Ecto neural progenitor cell (in vitro differentiated cells): Measurements from ENCODE around the gene MYMX.
"Not testable (repeated sequence)": the region's sequence is repeated elsewhere in the genome, so short reads cannot be mapped to it uniquely, and the experiment has no call there.

Experiments used
- DNase-seq: peaks from one replicate; pipeline ENCODE4 v3.0.0-alpha.2; 2018; ENCODE audit warnings: low spot score

Gene MYMX

DNA sequence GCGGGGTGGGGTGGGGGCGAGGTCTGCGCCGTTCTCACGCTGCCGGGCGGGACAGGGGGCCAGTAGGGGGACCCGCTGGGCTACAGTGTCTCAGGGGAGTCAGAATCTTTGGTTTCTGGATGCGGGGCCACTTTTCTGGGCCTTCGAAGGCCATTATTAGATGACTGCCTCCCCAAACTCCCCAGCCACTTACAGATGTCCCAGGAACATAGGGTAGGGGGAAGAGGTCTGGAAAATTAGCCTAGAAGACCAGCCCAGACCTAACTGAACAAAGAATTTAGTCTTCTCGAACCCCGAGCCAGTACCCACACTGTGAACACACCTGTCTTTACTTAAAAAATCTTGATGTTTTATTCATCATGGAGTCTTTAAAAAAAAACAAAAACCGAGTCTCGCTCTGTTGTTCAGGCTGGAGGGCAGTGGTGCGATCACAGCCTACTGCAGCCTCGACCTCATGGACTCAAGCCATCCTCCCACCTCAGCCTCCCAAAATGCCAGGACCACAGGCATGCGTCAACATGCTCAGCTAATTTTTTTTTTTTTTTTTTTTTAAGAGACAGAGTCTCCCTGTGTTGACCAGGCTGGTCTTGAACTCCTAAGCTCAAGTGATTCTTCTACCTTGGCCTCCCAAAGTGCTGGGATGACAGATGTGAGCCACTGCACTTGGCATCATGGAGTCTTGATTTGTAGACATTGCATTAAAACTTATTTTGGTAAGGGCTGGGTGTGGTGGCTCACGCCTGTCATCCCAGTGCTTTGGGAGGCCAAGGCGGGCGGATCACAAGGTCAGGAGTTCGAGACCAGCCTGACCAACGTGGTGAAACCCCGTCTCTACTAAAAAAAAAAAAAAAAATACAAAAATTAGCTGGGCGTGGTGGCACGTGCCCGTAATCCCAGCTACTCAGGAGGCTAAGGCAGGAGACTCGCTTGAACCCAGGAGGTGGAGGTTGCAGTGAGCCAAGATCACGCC lies 3.4 kb downstream of the MYMX start:
- no peak for DNase-seq

DNA sequence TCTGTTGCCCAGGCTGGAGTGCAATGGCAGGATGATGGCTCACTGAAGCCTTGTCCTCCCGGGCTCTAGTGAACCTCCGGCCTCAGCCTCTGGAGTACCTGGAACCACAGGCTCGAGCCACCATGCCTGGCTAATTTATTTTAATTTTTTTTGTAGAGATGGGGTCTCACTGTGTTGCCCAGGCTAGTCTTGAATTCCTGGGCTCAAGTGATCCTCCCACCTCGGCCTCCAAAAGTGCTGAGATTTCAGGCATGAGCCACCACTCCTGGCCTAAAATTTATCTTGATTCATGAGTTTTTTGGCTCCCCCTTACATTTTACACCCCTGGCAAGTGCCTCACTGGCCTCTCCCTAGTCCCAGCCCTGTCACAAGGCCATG lies 4.2 kb downstream of the MYMX start:
- no peak for DNase-seq

DNA sequence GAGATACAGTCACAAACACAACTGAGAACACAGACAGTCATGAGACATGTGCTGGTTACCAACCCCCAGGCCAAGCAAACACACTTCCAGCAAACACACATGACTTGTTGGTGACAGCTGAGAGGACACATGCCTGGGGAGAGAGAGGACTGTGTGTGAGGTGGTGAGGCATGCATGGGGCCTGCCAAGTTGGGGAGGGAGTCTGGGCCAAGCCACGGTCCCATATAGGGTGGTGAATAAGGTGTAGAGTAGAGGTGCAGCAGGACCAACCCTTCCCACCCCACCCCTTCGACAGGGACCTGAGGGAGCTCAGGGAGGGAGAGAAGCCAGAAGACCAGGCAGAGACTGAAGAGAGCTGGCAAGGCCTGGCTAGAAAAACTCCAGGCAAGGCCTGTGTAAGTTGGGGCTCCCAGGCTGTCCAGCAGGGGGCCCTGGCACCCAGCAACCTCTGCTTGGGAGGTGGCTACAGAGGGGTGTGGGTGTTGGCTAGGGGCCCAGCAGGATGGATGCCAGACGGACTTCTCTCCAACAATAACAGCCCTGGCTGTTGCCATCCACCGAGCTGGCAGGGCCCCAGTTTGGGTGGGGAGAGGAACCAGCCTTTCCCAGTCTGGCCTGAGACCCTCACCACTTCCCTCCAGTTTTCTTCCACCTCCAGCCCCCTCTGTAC lies 4.7 kb downstream of the MYMX start:
- DNase-seq, result peak; percentile 80

DNA sequence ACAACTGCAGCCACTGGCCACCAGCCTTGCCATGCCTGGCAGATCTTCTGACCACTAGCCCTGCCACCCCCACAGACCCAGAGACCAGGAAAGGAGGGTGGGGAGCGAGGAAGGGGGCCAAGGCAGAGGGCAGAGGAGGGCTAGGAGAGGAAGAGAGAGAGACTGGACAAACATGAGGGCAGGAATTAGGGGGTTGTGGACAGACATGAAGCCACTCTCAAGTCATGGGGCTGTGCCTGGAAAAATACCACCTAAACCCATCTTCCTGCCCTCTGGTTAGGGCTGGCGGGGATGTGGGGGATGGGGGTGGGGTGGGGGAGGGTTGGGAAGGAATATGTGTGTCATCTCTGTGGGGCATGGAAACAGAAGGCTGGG lies 5.2 kb downstream of the MYMX start:
- DNase-seq, result no peak

DNA sequence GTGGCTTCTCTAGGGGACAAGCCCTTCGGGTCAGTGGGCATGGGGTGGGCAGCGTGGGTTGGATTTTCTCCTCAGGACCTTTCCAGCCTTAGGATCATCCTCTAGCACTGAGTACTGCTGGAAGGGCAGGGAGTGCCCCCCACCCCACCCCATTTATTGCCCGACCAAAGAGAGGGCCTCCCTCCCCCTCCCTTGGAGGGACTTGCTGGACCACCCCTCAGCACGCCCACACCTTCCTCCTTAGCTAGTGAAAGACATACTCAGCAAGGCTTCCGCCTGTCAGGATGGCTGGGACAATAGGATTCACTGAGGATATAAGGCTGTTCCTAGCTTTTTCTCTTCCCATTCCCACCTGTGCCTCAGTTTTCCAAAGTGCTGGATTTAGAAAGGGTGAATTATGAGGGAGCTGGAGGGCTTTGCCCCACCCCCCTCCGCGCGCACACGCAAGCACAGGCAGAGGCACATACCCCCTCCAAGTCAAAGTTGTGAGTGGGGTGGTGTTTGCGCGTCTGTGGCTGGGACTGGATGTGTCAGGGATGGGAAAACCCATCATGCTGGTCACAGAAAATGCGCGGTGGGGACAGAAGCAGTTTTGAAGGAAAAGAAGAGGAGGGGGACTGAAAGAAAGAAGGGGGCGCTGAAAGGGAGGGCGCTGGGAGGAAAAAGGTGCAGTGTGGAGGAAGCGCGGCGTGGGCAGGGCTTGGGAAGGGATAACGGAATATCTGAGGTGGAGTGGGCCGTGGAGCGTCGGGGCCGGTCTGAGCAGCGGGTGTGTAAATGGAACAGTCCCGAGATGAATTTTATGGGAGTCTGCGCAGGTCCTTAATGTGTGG lies 6.0 kb downstream of the MYMX start:
- DNase-seq, result no peak

DNA sequence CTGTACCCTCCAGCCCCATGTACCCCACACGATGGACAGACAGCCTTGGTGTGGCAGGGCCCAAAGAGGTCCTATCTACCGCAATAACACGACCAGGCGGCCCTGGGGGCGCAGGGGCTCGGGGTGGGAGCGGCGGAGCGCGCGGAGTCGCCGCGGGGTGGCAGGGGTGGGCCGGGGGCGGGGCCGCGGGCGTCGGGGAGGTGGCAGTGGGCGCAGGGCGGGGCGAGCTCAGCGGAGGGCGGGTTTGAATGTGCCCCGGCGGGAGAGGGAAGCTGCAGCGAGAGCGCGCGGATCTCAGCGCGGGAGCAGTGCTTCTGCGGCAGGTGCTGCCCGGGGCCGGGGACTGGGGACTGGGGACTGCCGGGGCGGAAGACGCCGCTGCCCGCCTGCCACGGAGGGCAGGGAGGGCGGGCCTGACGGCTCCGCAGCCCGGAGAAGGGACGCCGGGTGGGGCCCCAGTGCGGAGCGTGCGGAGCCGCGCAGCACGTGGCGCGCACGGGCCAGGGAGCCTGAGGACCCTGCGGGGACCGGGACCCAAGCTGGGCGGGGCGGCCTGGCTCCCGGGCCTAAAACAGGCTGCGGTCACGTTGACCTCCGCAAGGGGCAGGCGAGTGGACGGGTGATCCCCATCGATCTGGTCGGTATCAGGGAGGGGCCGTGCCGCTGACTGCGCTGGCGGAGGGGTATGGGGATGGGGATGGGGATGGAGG lies 6.7 kb downstream of the MYMX start, which contains the start of gene SLC29A1:
SLC29A1 (plus strand) TSS at position 277 of the 710 bp plus-strand sequence. CDS start 3,719 bp downstream, outside the sequence.
- peak; percentile 89 for DNase-seq

DNA sequence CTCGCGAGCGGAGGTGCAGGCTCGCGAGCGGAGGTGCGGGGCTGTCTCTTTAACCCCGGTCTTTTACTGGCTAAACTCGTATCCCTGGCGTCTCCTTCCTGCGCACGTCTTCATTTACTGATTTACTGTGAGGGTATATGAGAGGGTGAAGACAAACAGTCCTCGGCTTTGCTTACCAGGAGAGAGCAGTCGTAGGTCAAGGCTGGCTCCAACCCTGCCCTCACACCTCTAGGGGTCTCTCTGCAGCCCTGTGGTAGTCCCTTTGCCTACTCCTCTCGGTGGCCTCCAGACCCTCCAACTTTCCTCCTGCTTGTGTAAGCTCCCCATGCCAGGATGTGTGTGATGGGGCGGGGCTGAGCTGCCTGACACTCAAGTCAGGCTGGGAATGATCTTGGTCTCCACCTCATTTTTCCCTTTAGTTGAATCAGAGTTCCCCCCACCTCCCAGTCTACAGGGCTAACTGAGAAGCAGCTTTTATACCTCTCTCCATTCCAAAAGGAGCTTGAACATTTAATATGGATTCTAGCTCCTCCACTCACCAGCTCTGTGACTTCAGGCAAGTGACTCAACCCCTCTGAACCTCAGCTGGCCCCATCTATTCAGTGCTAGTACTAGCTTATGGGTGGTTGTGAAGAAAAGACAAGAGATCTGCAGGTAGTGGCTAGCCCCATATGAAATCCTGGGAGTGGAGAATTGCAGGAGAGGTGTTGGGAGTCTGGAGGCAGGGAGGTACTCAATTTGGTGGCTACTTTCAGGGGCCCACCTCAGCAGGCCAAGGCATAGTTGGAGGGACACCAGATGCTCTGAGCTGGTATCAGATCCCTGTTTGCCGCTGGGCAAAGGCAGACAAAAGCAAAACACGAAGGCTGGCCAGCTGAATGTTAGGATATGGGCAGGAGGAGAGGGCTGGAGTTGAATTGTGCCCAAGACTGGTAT lies 7.6 kb downstream of the MYMX start:
- no peak for DNase-seq

DNA sequence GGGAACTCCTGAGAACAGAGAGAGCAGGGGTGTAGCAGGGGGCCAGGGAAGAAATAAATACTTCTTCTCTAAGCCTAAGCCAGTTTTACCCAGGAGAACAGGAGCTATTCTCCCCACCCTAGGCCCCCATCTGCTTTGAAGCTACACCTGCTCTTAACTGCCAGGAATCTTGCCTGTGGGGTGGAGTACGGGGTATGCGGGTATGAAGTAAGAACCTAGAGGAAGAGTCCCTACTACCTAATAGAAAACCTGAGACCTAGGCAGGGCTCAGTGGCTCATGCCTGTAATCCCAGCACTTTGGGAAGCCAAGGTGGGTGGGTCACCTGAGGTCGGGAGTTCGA lies 8.2 kb downstream of the MYMX start:
- DNase-seq, result no peak

DNA sequence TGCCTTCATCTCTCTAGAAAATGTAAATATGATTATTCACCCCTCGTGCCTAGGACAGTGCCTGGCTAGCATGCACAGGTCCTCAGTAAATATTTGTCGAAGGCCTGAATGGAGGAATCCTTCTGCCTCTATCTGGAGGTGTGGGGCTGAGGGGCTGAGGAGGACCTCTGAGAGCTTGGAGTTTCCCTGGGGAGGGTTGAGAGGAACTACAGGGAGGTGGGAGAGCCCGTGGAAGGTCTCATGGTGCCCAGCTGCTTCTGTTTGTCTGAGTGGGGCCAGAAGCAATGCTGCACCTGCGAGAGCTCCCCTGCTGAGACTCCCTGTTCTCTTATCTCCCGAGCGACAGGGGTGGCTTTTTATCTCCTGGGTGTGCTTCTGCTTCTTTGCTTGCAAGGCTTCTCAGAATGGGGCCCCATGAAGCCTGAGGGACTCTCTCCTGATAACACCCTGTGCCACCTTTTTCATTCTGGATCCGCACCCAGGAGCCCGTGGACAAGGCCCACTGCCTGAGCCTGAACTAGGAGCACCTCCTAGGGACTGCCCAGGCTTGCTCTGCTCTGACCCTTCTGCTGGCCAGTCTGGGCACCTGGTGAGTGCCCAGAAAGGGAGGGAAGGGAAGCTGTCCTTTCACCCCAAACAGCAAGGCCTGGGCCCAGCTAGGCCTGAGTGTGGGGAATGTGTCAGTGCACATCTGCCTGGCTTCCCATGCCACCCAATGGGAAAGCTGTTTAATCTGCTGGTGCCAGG lies 9.0 kb downstream of the MYMX start:
- DNase-seq, result no peak

DNA sequence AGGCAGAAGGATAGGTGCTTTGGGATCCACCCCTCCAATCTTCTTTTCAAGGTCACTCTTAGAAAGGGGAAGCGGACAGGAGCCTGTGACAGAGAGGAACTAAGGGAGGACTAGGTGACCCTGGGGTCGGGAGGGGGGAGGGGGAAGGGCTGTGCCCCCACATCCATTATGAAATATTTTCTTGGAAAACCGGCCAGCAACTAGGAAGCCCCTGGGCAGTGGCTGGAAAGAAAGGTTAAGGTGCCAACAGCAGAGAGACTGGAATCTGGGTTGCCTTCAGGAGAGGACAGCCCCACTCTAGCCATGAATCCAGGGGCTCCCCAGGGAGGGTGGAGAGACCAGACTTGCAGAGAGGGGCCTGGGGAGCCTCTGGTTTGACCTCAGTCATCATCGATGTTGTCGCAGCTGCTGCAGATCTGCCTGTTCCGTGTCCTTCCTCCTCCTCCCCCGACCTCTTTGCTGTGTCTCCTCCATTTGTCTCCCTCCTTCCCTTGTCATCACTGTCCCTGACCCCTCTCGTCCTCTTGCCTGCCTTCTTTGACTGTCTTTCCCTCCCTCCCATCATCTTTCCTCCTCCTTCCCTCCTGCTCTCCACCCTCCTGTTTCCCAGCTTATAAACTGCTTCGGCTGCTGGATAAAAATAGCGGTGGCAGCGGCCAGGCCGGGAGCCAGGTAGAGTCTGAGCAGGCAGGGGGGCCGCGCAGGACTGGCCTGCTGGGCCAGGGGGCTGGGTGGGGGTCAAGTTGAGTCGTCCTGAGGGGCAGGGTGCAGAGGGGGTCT lies 9.8 kb downstream of the MYMX start:
- DNase-seq, result no peak

DNA sequence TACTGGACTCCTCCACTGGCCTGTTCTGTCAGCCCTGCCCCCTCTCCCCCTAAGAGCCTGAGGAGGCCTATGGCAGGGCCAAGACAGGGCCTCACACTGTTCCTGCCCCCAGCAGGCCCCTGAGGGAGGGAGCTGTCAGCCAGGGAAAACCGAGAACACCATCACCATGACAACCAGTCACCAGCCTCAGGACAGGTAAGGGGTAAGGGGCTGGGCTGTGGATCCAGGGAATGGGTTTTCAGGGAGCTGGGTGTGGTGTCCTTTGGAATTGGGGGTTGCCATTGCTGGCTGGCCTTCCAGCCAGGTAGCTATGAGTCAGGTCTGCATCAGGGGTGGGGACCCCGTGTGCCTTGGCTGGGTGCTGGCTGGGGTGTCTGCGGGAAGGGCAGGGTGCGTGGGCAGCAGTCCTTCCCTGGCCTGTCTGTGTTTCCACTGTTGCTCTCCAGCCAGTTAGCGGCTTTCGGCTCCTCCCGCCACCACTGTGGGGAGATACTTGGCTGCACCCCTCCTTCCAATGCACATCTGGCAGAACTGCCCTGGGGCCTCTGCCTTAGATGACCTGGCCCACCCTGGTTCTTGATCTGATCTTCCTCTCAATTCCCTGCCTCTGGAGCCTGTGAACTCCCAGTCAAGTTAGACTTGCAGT lies 10.5 kb downstream of the MYMX start:
- no peak for DNase-seq

DNA sequence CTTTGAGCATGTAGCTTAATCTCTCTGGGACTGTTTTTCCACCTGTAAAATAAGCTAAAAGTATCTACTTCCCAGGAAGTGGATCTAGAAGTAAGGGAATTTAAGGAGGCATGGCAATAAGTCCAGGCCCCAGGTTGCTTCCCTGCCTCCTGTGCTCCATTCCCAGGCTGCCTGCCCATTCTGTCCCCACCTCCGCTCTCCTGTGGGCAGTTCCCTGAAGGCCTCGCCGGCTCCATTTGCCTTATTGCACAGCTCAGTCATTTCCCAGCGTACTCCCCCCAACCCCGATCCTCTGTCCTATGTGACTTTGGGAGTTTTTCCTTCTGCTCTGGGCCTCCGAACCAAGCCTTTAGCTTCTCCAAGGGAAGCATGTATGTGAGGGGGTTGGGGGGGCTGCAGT lies 11.3 kb downstream of the MYMX start:
- DNase-seq, result no peak

DNA sequence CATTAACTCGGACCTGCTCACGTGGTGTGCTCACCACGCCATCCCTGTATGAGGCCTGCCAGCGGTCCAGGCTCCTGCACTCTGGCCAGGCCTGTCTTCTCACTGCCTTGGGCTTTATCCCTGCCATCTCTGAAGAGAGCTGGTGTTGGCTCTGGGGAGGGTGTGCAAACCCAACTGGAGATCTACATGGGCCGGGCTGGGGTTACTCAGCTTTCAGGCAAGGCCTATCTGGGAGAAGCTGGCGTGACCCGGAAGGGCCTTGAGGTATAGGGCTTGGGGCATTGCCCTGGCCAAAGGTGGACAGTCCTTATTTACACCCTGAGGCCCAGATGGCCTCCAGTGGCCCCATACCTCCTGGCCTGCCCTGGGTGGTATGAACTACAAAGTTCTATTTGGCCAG lies 11.7 kb downstream of the MYMX start:
- DNase-seq, result no peak

DNA sequence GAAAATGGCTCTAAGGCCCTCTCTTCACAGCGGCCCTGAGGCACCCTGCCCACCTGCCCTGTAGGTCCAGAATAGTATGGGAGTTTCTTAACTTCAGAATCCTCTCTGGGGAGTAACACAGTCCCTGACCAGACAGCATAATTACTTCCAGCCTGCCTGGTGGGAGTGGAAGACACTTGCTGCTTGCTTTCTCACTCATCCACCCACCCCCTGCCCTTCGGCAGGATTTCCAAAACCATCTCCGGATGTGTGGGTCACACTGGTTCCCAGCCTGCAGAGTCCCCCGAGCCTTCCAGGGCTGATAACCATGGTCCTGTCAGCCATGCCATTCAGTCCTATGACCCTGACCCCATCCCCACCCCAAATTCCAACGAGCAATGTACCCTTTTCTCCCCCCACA lies 12.1 kb downstream of the MYMX start:
- no peak for DNase-seq

DNA sequence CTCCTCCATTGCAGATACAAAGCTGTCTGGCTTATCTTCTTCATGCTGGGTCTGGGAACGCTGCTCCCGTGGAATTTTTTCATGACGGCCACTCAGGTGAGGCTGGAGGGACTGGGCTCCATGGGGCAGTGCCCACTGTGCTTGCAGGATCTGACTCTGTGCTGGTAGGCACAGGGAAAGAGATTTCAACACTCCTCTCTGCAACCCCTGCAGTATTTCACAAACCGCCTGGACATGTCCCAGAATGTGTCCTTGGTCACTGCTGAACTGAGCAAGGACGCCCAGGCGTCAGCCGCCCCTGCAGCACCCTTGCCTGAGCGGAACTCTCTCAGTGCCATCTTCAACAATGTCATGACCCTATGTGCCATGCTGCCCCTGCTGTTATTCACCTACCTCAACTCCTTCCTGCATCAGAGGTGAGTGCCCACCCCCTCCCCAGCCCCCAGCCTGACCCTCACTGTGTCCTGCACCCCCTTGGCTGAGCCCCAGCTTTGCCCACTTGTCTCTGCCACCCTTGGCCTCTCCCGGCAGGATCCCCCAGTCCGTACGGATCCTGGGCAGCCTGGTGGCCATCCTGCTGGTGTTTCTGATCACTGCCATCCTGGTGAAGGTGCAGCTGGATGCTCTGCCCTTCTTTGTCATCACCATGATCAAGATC lies 12.8 kb downstream of the MYMX start:
- no peak for DNase-seq

DNA sequence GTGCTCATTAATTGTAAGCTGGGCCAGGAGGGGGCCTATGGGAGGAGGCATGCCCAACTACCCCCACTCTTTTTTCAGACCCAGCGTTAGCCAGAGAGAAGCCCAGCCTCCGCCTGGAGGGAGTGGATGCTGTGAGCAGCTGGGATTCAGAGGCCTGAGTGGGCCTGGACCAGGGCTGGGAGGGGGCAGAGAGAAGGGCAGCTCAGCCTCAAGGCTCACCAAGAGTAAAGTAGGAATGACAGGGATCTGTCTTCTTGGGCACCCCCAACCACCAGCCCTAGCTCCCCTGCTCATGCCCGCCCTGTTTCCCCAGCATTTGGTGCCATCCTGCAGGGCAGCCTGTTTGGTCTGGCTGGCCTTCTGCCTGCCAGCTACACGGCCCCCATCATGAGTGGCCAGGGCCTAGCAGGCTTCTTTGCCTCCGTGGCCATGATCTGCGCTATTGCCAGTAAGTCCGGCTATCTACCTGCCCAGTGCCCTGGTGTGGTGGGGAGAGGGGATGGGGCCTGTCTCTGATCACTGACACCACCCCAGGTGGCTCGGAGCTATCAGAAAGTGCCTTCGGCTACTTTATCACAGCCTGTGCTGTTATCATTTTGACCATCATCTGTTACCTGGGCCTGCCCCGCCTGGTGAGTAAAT lies 13.4 kb downstream of the MYMX start:
- no peak for DNase-seq

DNA sequence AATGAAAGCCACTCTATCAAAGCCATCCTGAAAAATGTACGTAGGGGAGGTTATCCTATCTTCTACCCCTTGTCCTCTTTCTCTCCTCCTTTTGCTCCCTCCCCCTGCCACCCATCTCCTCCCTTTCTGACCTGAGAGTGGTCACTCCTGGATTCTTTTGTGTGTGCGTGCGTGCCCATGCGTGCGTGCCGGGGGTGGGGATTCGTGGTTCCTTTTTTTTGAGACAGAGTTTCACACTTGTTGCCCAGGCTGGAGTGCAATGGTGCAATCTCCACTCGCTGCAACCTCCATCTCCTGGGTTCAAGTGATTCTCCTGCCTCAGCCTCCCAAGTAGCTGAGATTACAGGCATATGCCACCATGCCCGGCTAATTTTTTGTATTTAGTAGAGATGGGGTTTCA lies 14.7 kb downstream of the MYMX start:
- DNase-seq, result not testable (repeated sequence)
